AG09309 (cell line): ENCODE data around the gene BNC2.
A peak's percentile ranks its signal among the peaks of the same experiment; 100 is the strongest.

ENCODE experiments used
- DNase-seq: peaks from one replicate; pipeline ENCODE4 v3.0.0-alpha.2; 2010; ENCODE audit warnings: low read depth
- H3K4me3 ChIP-seq: 2 replicates; pipeline ENCODE4 v1.5.1; 2011; ENCODE audit warnings: mild to moderate bottlenecking, low read depth, low read length, moderate library complexity; ENCODE audit not compliant: control insufficient read depth
- CTCF ChIP-seq: IDR thresholded peaks from 2 replicates; pipeline ENCODE4 v1.5.1; 2011; ENCODE audit warnings: mild to moderate bottlenecking, low read depth, low read length, inconsistent platforms; ENCODE audit not compliant: insufficient read depth, control insufficient read depth; ENCODE audit errors: missing control alignments

BNC2 gene

GRCh38 chr9:16653491-16654399 lies 216.7 kb downstream of the BNC2 start:
- no peak for DNase-seq
- no peak for TF ChIP-seq CTCF
- no peak overlapping the region for H3K4me3 ChIP-seq

- H3K4me3 ChIP-seq, result no peak overlapping the region
- no peak for TF ChIP-seq CTCF
- DNase-seq, result no peak
These were observed 217.9 kb downstream of the BNC2 start for GRCh38 chr9:16652582-16652981.

DNA sequence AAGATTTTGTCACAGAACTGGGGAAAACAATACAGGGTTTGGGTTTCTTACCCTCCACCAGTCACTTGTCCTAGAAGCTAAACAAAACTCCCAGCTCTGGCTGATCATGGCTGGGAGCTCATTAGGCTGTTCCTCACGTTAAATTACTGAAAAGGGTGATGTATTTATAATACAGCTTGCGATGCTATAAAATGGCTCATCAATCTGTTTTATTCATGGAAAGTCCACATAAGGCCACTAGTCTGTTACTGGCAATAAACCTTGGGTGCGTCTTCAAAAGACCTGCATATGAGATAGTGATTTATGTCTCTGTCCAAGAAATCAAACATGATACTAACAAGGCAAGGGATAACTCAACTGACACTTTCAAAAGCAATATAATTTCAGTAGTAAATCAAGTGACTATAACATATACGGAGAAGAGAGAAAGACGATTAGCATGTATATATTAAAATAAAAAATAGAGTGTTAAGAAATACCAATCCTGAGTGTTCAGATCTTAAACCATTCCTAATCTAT lies 219.0 kb downstream of the BNC2 start:
- no peak for DNase-seq
- no peak for TF ChIP-seq CTCF
- no peak overlapping the region for H3K4me3 ChIP-seq

GRCh38 chr9:16645970-16646369 lies 224.5 kb downstream of the BNC2 start:
- no peak overlapping the region for H3K4me3 ChIP-seq
- DNase-seq, result no peak
- no peak for TF ChIP-seq CTCF

- no peak overlapping the region for H3K4me3 ChIP-seq
- no peak for DNase-seq
- TF ChIP-seq CTCF, result no peak
These were observed 227.9 kb downstream of the BNC2 start for GRCh38 chr9:16642421-16643109.

DNA sequence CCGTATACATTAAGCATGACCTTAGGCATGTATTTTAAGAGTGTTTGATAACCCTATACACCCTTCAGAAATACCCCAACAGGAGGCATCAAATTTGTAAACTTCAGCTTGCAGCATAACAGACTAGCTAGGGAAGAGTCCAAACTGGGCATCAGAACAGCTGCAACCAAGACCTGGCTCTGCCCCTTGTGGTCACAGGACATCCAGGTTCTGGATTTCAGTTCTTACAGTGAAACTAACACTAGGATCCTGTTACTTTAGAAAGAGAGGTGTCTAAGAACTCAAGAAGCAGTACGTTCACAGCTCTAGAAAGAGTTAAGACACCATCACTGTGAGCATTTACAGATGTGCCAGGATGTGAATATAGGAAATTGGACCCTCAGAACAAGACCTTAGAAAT lies 229.8 kb downstream of the BNC2 start:
- no peak for DNase-seq
- no peak overlapping the region for H3K4me3 ChIP-seq
- TF ChIP-seq CTCF, result peak; percentile 25
